Neural progenitor cell (in vitro differentiated cells): ENCODE data around the gene MCL1. TPM values are rescaled to one million over a fixed set of nuclear protein-coding genes. Genes with fewer than 3 reads are reported as not detected.
A peak's percentile ranks its signal among the peaks of the same experiment; 100 is the strongest.

ENCODE experiments used
- DNase-seq: peaks from one replicate; pipeline ENCODE4 v3.0.0-alpha.2; 2016; ENCODE audit warnings: low spot score
- H2AFZ ChIP-seq: fragments of 200-600 bp; sonication (generic); replicated peaks from 2 replicates; pipeline ENCODE4 v1.6.1; 2016; ENCODE audit warnings: antibody characterized with exemption
- H3F3A ChIP-seq: fragments of 200-600 bp; sonication (generic); 2 replicates; pipeline ENCODE4 v1.6.1; 2016; ENCODE audit warnings: antibody characterized with exemption, low read depth
- H3K27ac ChIP-seq: fragments of 200-600 bp; sonication (generic); 2 replicates; pipeline ENCODE4 v1.5.1; 2016; ENCODE audit warnings: mild to moderate bottlenecking
- H3K27me3 ChIP-seq: fragments of 200-600 bp; sonication (generic); 2 replicates; pipeline ENCODE4 v1.6.1; 2016; ENCODE audit warnings: mild to moderate bottlenecking, moderate library complexity
- H3K36me3 ChIP-seq: fragments of 200-600 bp; sonication (generic); 2 replicates; pipeline ENCODE4 v1.5.1; 2016
- H3K4me1 ChIP-seq: fragments of 200-600 bp; sonication (generic); 2 replicates; pipeline ENCODE4 v1.6.1; 2016; ENCODE audit warnings: mixed run types
- H3K4me2 ChIP-seq: fragments of 200-600 bp; sonication (generic); 2 replicates; pipeline ENCODE4 v1.6.1; 2016
- H3K4me3 ChIP-seq: fragments of 200-600 bp; sonication (generic); 2 replicates; pipeline ENCODE4 v1.5.1; 2016
- H3K79me2 ChIP-seq: fragments of 200-600 bp; sonication (generic); 2 replicates; pipeline ENCODE4 v1.6.1; 2016; ENCODE audit warnings: low read depth
- H3K9ac ChIP-seq: fragments of 200-600 bp; sonication (generic); 2 replicates; pipeline ENCODE4 v1.6.1; 2016
- H3K9me3 ChIP-seq: fragments of 200-600 bp; sonication (generic); 2 replicates; pipeline ENCODE4 v1.5.1; 2016; ENCODE audit warnings: low read depth
- H4K20me1 ChIP-seq: fragments of 200-600 bp; sonication (generic); 2 replicates; pipeline ENCODE4 v1.6.1; 2016; ENCODE audit warnings: low read depth
- H3K27ac Mint-ChIP-seq: 3 replicates; pipeline ENCODE4 v1.8.0; 2021; ENCODE audit warnings: mixed read lengths
- H3K27me3 Mint-ChIP-seq: 2 replicates; pipeline ENCODE4 v1.8.0; 2022; ENCODE audit warnings: low read depth, mild to moderate bottlenecking, inconsistent platforms, moderate library complexity, mixed read lengths; ENCODE audit not compliant: insufficient read depth
- H3K36me3 Mint-ChIP-seq: 3 replicates; pipeline ENCODE4 v1.8.0; 2021; ENCODE audit warnings: mixed read lengths
- H3K4me1 Mint-ChIP-seq: 3 replicates; pipeline ENCODE4 v1.8.0; 2021; ENCODE audit warnings: mixed read lengths
- H3K4me3 Mint-ChIP-seq: 3 replicates; pipeline ENCODE4 v1.8.0; 2021; ENCODE audit warnings: mild to moderate bottlenecking, moderate library complexity, mixed read lengths
- H3K9me3 Mint-ChIP-seq: 3 replicates; pipeline ENCODE4 v1.8.0; 2020; ENCODE audit warnings: mixed read lengths
- CTCF ChIP-seq: fragments of 200-600 bp; sonication (generic); IDR thresholded peaks from 2 replicates; pipeline ENCODE4 v1.5.1; 2017; ENCODE audit warnings: antibody characterized with exemption, mild to moderate bottlenecking
- EZH2 ChIP-seq: fragments of 200-600 bp; sonication (generic); IDR thresholded peaks from 2 replicates; pipeline ENCODE4 v1.6.1; 2017; ENCODE audit warnings: antibody characterized with exemption, mild to moderate bottlenecking, moderate library complexity
- EZH2phosphoT487 ChIP-seq: fragments of 200-600 bp; sonication (generic); IDR thresholded peaks from 2 replicates; pipeline ENCODE4 v1.6.1; 2017; ENCODE audit warnings: antibody characterized with exemption
- total RNA-seq: library from RNA; depleted of rRNA; stranded (reverse); fragments of >200 nt; gene quantifications from 2 replicates; pipeline ENCODE4 v1.2.3, GENCODE V29; 2015; ENCODE audit warnings: low replicate concordance

MCL1 gene
- total RNA-seq, 1 donor from 2014 or later: 232 TPM

DNA sequence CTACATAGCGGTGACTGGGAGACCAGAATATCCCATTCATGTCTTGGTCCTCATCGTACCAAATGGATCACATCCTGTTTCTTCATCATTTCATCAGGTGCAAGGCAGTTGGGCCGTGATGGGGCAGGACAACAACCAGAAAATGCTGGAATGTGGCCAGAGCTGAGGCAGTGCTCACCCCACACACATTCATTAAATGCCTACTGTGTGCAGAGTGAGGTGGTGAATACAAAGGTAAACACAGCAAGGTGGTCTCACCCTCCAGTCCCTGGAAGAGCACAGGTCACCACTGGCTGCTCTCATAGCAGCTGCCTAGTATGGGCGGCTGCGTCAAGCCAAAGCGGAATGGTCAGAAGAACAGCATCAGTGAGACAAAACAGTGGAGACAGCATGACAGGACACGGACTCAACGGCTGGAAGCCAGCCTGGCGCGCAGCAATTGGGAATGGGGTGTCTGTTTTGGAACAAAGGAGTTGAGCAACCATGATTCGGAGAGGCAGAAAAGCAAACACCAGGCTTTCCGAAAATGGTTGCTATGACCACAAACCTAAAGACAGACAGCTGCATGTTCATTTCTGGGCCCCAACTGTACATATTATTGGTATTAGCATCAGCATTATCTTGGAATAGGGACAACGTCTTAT, 35.8 kb downstream of the MCL1 start:
- Mint-ChIP-seq H3K4me3 (peak overlapping the region; percentile 47), H3K27me3 (peaks cover 17% of the 10 kb centered on the region), H3K27ac (no peak overlapping the region), H3K4me1 (peaks cover 16% of the 10 kb centered on the region), H3K9me3 (no peaks in the 10 kb centered on the region), H3K36me3 (no peaks in the 10 kb centered on the region)
- Histone ChIP-seq H3K4me3 (no peak overlapping the region), H3K79me2 (no peaks in the 10 kb centered on the region), H3K36me3 (no peaks in the 10 kb centered on the region), H3K27me3 (peaks cover 21% of the 10 kb centered on the region), H2AFZ (peak overlapping the region; percentile 2), H3K27ac (no peak overlapping the region), H3K4me1 (peaks cover 9% of the 10 kb centered on the region), H4K20me1 (peaks cover 3% of the 10 kb centered on the region), H3K9ac (no peak overlapping the region), H3K4me2 (no peak overlapping the region), H3K9me3 (no peaks in the 10 kb centered on the region), H3F3A (peaks cover 10% of the 10 kb centered on the region)
- TF ChIP-seq EZH2 (no peak), EZH2phosphoT487 (no peak)
- no peak for DNase-seq

- Histone ChIP-seq H3K79me2 (no peaks in the 10 kb centered on the region), H3K4me2 (no peak overlapping the region), H4K20me1 (no peaks in the 10 kb centered on the region), H3K9me3 (no peaks in the 10 kb centered on the region), H3K9ac (no peak overlapping the region), H3K4me1 (no peaks in the 10 kb centered on the region), H3F3A (no peaks in the 10 kb centered on the region), H2AFZ (no peak overlapping the region), H3K27me3 (no peaks in the 10 kb centered on the region), H3K27ac (no peak overlapping the region), H3K36me3 (no peaks in the 10 kb centered on the region), H3K4me3 (no peak overlapping the region)
- no peaks in the 10 kb centered on the region for H3K9me3 Mint-ChIP-seq
- H3K27me3 Mint-ChIP-seq: peaks cover 2% of the 10 kb centered on the region
- H3K36me3 Mint-ChIP-seq: no peaks in the 10 kb centered on the region
- TF ChIP-seq EZH2phosphoT487 (no peak), CTCF (peak; percentile 35)
- peaks cover 9% of the 10 kb centered on the region for H3K4me1 Mint-ChIP-seq
- H3K4me3 Mint-ChIP-seq: no peak overlapping the region
- peak; percentile 39 for DNase-seq
- H3K27ac Mint-ChIP-seq: peak overlapping the region; percentile 78
These were observed 41.4 kb downstream of the MCL1 start for GRCh38 chr1:150537732-150538684.

DNA sequence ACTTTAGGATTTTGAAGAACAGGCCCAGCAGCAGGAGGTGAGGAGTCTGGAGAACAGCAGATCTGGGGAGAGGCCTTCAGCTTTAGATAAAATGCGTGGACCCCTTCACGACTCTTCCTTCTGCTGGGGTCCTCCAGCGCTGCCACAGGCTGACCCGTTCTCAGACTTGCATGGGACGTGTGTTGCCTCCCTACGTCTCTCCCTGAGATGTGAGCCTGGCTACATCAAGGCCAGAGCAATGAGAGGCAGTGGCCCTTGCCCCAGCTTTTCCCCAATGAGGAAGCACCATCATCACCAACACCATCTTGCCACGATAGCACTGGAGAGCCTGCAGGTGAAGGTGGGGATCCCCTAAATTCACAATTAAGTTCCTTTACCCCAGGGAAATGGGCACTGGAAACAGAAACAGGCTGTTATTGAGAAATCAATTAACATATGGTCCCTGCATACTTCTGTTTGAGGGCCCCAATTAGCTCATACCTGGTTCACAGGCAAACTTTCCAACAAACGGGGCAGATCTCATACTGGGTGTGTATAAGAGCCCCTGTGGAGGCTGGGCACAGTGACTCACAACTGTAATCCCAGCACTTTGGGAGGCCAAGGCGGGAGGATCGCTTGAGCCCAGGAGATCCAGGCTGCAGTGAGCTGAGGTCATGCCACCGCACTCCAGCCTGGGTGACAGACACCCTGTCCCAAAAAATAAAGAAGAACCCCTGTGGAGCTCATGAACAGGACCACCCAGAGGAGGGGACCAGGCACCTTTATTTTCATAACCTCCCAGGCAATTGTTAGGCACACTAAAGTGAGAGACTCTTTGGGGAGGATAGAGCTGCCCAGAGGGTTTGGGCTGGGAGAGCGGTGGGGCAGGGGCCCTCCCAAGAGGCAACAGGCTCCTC, 42.3 kb downstream of the MCL1 start:
- Histone ChIP-seq H3K9me3 (no peaks in the 10 kb centered on the region), H3K4me3 (no peak overlapping the region), H3F3A (peaks cover 4% of the 10 kb centered on the region), H3K27me3 (no peaks in the 10 kb centered on the region), H4K20me1 (no peaks in the 10 kb centered on the region), H3K36me3 (no peaks in the 10 kb centered on the region), H3K27ac (no peak overlapping the region), H3K4me2 (no peak overlapping the region), H3K4me1 (peaks cover 4% of the 10 kb centered on the region), H3K79me2 (no peaks in the 10 kb centered on the region), H2AFZ (no peak overlapping the region), H3K9ac (no peak overlapping the region)
- peaks cover 16% of the 10 kb centered on the region for H3K4me1 Mint-ChIP-seq
- peaks cover 4% of the 10 kb centered on the region for H3K27me3 Mint-ChIP-seq
- no peaks in the 10 kb centered on the region for H3K36me3 Mint-ChIP-seq
- no peak for DNase-seq
- H3K4me3 Mint-ChIP-seq: no peak overlapping the region
- TF ChIP-seq CTCF (no peak), EZH2phosphoT487 (no peak), EZH2 (no peak)
- H3K9me3 Mint-ChIP-seq: no peaks in the 10 kb centered on the region
- no peak overlapping the region for H3K27ac Mint-ChIP-seq
